GM12892 (cell line): ENCODE data around the gene COMMD4.

Experiments used
- POLR2A ChIP-seq: IDR thresholded peaks from 2 replicates; pipeline ENCODE4 v1.6.1; 2011; ENCODE audit warnings: low read depth, low read length, control low read depth
- POLR2AphosphoS5 ChIP-seq: IDR thresholded peaks from 2 replicates; pipeline ENCODE4 v1.6.1; 2011; ENCODE audit warnings: low read depth, low read length, control low read depth

DNA sequence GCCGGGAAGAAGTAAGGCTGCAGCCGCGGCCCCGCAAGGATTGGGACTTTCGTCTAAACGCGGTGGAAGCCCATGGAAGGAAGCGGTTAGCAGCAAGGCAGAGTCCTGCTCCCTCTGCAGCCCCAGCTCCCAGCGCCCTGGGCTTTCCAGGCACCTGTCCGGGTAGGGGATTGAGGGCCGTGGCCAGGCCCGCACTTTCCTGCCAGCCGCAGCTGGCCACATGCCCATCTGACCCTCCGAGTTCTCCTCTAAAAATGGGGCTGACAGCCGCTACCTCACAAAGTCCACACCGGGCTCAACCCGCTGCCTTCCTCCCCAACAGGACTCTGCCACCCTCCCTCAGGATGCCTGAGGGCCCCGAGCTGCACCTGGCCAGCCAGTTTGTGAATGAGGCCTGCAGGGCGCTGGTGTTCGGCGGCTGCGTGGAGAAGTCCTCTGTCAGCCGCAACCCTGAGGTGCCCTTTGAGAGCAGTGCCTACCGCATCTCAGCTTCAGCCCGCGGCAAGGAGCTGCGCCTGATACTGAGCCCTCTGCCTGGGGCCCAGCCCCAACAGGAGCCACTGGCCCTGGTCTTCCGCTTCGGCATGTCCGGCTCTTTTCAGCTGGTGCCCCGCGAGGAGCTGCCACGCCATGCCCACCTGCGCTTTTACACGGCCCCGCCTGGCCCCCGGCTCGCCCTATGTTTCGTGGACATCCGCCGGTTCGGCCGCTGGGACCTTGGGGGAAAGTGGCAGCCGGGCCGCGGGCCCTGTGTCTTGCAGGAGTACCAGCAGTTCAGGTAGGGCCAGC is 12.9 kb downstream of the COMMD4 start:
- TF ChIP-seq POLR2A (no peak; the same call in 1 of the 2 replicates), POLR2AphosphoS5 (no peak)
